Cardiac muscle cell (in vitro differentiated cells and primary cell): Measurements from ENCODE around the gene SOX8. TPM values are rescaled to one million over a fixed set of nuclear protein-coding genes. Genes with fewer than 3 reads are reported as not detected.

Experiments
- DNase-seq, 2 donors: peaks; one replicate each; pipeline versions ENCODE4 v3.0.0 to v3.0.0-alpha.2; 2010 to 2017; ENCODE audit warnings: low read depth in 1 of 2, low spot score in 1 of 2
- H3K27ac ChIP-seq: fragments of 200-600 bp; sonication (generic); 2 replicates; pipeline ENCODE4 v1.5.1; 2016
- H3K27me3 ChIP-seq: fragments of 200-600 bp; sonication (generic); 2 replicates; pipeline ENCODE4 v1.6.0; 2016; ENCODE audit warnings: control low read depth
- H3K36me3 ChIP-seq: fragments of 200-600 bp; sonication (generic); 2 replicates; pipeline ENCODE4 v1.5.1; 2016; ENCODE audit warnings: control low read depth
- H3K4me1 ChIP-seq: fragments of 200-600 bp; sonication (generic); 2 replicates; pipeline ENCODE4 v1.8.1; 2017; ENCODE audit warnings: low read depth, mild to moderate bottlenecking, mixed run types
- H3K4me3 ChIP-seq: fragments of 200-600 bp; sonication (generic); 2 replicates; pipeline ENCODE4 v1.5.1; 2016; ENCODE audit warnings: mild to moderate bottlenecking
- H3K9me3 ChIP-seq: fragments of 200-600 bp; sonication (generic); 2 replicates; pipeline ENCODE4 v1.5.1; 2017; ENCODE audit warnings: low read depth, mild to moderate bottlenecking, control low read depth
- CTCF ChIP-seq: IDR thresholded peaks from 2 replicates; pipeline ENCODE4 v1.5.1; 2012; ENCODE audit warnings: low read depth, mild to moderate bottlenecking, low read length
- polyA plus RNA-seq: library from polyadenylated mRNA; unstranded; fragments of >200 nt; fragmentation: Nextera tagmentation; extraction: Ambion mirVana; gene quantifications from 2 replicates; pipeline ENCODE4 v1.2.1, GENCODE V29; 2016
- total RNA-seq: library from RNA; depleted of rRNA; stranded (reverse); fragments of >200 nt; gene quantifications from 2 replicates; pipeline ENCODE4 v1.2.3, GENCODE V29; 2016

Gene SOX8
- total and polyA plus RNA-seq, 2 experiments from 2014 or later: 5.8 to 13.7 TPM

- no peaks in the 10 kb centered on the region for H3K36me3 ChIP-seq
- no peak for DNase-seq
- H3K4me1 ChIP-seq: peaks cover 25% of the 10 kb centered on the region
- no peak for TF ChIP-seq CTCF
- no peaks in the 10 kb centered on the region for H3K27me3 ChIP-seq
- H3K9me3 ChIP-seq: no peaks in the 10 kb centered on the region
- H3K4me3 ChIP-seq: no peak overlapping the region
- H3K27ac ChIP-seq: no peak overlapping the region
These were observed 9.1 kb upstream of the SOX8 start for GRCh38 chr16:972316-973002.

GRCh38 chr16:973366-973765 is 8.2 kb upstream of the SOX8 start:
- Histone ChIP-seq H3K4me1 (peaks cover 25% of the 10 kb centered on the region), H3K36me3 (no peaks in the 10 kb centered on the region), H3K4me3 (no peak overlapping the region), H3K9me3 (no peaks in the 10 kb centered on the region), H3K27me3 (no peaks in the 10 kb centered on the region), H3K27ac (peak overlapping the region; percentile 78)
- DNase-seq: no peak
- TF ChIP-seq CTCF: no peak

- no peak for TF ChIP-seq CTCF
- peaks cover 25% of the 10 kb centered on the region for H3K4me1 ChIP-seq
- no peaks in the 10 kb centered on the region for H3K9me3 ChIP-seq
- no peak overlapping the region for H3K4me3 ChIP-seq
- H3K27me3 ChIP-seq: no peaks in the 10 kb centered on the region
- peak in 1 of 2 donors; percentile 61 for DNase-seq
- no peaks in the 10 kb centered on the region for H3K36me3 ChIP-seq
- H3K27ac ChIP-seq: peak overlapping the region; percentile 78
These were observed 7.5 kb upstream of the SOX8 start for GRCh38 chr16:974001-974601.

- Histone ChIP-seq H3K27ac (peak overlapping the region; percentile 78), H3K4me3 (no peak overlapping the region), H3K36me3 (no peaks in the 10 kb centered on the region), H3K9me3 (no peaks in the 10 kb centered on the region), H3K4me1 (peaks cover 24% of the 10 kb centered on the region), H3K27me3 (peaks cover 5% of the 10 kb centered on the region)
- peak in 1 of 2 donors; percentile 75 for DNase-seq
- no peak for TF ChIP-seq CTCF
These were observed 6.8 kb upstream of the SOX8 start for GRCh38 chr16:974611-975261.

GRCh38 chr16:975291-975690 is 6.3 kb upstream of the SOX8 start:
- Histone ChIP-seq H3K4me3 (no peak overlapping the region), H3K4me1 (peaks cover 22% of the 10 kb centered on the region), H3K36me3 (no peaks in the 10 kb centered on the region), H3K27me3 (peaks cover 10% of the 10 kb centered on the region), H3K9me3 (no peaks in the 10 kb centered on the region), H3K27ac (no peak overlapping the region)
- DNase-seq: no peak
- TF ChIP-seq CTCF: no peak
